HG03432 (cell line): Measurements from ENCODE around the gene FAM107B.

Experiments used
- ATAC-seq: cut with Tn5 transposase; IDR thresholded peaks from one replicate; pipeline ENCODE4 v1.9.1; 2021; ENCODE audit warnings: mild to moderate bottlenecking, moderate library complexity; ENCODE audit not compliant: unreplicated experiment

Gene FAM107B

DNA sequence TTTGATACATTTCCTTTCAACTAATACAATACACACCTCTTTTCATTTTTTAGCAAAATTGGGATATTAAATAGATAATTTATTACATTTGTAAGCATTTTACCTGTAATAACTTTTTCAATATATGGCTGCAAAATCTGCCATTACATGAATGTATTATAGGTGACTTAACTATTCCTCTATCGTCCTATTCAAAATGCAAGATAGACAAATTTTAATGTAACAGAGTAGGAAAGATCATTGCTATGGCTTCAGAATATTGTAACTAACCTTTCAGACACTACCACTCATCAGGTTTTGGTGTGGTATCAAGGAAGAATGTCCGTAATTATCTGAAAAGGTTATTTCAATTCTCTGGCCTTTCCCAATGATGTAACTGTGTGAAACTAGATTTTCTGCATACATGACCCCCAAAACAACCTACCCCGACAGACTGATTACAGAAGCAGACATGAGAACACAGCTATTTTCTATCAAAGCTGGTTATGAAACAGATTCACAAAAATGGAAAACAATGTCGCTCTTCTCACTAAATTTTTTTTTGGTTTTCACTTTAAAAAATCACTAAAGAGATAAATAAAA is 211.2 kb downstream of the FAM107B start:
- no peak for ATAC-seq

GRCh38 chr10:14563076-14563336 is 211.7 kb downstream of the FAM107B start:
- no peak for ATAC-seq

- no peak for ATAC-seq
These were observed 212.2 kb downstream of the FAM107B start for GRCh38 chr10:14562218-14563075.

GRCh38 chr10:14560791-14561765 is 213.6 kb downstream of the FAM107B start:
- ATAC-seq: no peak

- no peak for ATAC-seq
These were observed 214.4 kb downstream of the FAM107B start for GRCh38 chr10:14560274-14560673.

DNA sequence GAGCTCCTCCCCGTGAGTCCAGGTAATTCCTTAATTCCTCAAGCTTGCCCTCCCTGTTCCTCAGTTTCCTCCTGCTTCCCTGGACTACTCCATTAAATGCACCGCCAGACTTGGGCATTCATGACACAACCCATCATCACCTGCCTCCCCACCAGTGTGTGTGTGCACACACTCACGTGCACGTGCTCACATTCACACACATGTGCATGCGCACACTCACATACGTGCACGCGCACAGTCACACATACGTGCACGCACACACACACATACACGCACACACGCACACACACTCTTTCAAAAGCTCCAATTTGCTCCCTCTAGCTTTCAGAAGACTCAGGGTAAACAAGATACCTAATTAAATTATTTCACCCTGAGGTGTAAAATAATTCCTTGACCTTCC is 216.7 kb downstream of the FAM107B start:
- no peak for ATAC-seq

- ATAC-seq: no peak
These were observed 217.1 kb downstream of the FAM107B start for GRCh38 chr10:14557567-14557966.

DNA sequence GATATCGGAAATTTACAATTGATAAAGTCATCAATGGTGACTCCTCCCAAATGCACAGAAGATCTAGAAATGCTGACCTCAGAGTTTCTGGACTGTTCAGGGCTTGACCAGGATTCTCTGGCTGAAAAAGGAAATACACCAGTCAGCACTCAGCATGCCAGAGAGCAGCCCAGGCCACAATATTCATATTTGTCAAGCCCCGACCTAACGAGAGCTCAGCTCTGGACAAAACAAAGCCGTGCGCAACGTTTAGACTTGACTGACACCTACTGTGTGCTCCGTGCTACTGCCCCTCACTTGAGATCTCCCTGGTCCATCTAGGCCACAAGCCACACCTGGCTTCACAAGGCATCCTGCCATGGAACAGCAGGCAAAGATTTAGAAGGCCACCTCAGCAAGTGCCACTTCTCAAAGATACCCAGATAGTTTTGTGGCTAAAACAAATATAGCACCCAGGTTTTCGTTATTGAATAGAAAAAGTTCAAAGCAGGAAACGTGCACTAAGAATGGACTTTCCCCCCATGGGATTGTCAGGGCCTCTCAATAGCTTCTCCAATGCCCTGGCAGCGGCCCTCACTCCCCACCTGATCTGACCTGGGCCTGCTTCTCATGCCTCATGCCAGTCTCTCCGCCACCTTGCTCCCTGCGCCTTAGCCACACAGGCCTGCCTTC is 218.3 kb downstream of the FAM107B start:
- peak; percentile 84 for ATAC-seq

DNA sequence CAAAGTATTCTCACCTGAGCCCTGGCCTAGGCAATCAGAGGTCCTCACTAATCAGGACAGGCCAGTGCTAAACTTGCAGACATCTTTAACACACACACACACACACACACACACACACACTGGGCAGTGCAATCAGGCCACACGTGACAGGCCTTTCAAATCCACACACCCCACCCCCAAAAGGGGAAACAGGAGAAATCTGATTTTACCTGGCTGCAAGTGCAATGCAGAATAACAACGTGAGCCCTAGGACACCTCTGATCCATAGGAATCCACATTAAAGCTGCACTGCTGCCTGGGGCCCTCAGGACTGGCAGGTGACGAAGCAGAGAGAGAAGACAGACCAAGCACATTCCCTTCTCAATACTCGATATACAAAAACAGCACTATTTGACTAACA is 218.9 kb downstream of the FAM107B start:
- ATAC-seq: no peak

DNA sequence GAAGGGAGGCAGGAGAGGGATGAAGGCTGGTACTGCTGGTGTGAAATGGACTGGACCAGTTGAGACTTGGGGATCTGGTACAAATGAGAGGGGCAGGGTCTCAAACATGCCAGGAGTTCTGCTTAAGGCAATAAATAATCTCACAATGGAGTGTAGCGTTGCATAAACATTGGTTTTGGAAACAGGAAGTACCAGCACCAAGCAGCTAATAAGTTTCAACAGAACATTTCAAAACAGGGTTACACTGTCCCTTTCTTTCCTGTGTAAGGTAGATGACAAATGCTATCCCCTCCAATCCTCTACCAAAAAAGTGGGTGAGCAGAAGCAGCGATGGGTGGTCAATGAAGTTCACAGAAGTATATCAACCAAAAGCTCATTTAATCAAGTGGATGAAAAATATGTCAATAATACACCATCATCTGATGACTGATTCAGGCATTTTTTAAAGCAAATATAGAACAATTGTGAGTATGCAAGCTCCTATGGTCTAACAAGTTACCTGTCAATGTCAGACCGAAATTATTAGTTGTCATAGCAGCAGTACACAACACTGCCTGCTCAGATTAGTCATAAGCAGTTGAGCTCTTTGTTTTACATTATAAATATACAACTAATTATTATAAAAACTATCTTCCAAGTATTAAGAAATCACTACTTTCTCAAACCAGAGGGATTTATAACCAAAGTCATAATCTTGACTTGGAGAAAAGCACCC is 220.0 kb downstream of the FAM107B start:
- ATAC-seq: no peak

DNA sequence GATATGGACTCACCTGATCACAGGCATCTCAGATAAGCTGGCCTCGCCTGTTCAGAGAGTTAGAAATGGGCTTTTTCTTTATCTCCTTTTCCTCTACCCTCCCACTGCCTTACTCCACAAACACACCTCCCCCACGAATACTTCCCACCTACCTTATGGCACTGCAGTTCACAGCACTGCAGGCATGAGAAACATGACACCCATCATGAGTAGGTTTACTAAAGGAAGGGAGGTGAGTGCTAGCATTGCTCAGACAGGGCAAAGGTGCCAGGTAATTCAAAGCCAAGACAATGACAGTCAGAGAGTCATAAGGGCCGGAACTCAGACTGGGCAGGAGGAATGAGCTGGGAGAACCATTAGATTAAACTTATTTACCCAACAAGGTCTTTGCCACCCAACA is 220.6 kb downstream of the FAM107B start:
- no peak for ATAC-seq

GRCh38 chr10:14553448-14553847 is 221.2 kb downstream of the FAM107B start:
- no peak for ATAC-seq

DNA sequence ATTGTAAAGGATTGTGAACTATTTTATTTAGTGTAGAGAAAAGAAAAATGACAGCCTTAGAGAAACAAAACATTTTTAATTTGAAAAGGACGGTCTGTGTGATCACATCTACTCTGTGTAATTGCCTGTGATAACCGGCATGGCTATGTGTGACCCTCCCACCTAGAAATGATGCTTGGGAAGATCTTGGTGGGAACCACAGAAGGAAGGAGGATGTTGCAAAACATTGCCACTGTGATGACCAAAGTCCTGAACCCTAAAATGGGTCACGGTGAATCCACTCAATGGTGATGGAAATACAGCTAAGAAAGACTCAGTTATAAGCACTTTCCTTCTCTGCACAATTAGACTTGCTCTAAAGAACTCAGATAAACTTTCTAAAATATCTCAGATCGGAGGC is 222.7 kb downstream of the FAM107B start:
- no peak for ATAC-seq

DNA sequence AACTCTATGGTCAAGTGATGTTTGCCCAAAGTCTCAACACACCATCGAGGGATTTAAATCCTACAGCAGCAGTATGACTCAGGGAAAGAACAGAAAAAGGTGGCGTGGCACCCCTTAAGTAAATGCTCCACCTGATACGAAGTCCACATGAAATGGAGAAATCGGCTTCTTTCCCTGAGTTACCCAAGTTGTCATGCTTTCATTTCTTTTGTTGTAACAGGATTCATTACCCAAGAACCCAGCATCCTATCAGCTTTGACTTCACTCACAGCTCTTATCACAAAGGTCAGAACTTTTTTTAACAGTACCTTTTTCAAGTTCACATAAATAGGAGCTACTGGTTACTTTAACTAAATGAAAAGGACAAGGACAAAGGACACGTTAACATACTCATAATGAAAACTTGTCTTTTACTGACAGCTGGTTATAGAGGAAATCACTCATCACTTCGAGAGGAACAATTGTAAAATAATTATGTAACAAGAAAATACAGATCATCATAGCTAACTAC is 224.2 kb downstream of the FAM107B start:
- no peak for ATAC-seq

DNA sequence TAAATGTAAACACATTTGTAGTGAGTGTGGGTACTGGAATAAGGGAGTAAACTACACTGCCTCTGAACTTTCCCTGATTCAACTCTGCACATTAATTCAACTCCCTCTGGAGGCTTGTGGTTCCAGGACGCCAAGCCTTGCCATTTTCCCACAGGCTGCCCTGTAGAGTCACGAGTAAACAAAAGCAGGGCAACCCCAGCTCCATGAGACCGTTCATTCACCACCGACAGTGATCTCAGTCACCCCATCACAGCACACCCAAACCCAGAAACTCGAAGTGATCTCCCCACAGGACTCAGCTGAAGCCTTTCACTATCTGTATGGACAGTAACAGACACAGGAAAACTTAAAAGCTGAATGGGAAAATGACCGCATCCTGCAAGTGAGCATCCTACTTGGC is 225.2 kb downstream of the FAM107B start:
- no peak for ATAC-seq

DNA sequence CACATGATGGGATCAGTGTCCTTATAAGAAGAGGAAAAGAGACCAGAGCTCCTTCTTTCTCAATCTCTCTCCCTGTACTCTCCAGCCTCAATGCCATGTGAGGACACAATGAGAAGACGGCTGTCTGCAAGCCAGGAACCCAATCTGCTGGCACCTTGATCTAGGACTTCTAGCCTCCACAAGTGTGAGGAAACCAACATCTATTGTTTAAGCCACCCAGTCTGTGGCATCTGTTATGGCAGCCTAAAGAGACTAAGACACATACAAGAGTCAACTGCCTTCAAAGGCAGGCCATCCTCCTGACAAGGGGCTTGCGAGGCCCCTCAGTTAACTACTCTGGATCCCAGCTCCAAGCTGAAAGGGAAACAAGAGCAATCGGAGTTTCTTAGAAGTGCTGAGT is 225.7 kb downstream of the FAM107B start:
- ATAC-seq: no peak

GRCh38 chr10:14548474-14548873 is 226.2 kb downstream of the FAM107B start:
- no peak for ATAC-seq

DNA sequence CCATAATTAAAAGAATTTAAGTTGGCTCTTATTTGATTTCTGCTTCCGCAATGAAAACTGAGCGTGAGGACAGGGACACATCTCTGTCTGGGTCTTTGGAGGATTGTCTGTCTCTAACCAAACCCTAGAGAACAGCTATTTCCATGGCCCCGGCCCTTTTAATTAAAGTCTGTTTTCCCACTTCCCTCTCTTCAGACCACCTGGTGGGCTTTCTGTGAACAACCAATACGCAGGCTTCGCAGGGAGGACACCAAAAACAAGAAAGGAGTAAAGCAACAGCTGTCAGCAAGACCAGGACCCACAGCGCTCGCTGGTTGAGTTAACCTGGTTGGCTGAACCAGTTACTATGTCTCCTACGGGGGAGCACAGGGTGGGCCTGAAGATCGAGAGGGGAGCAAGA is 226.9 kb downstream of the FAM107B start:
- no peak for ATAC-seq

- no peak for ATAC-seq
These were observed 228.9 kb downstream of the FAM107B start for GRCh38 chr10:14545827-14546226.

- no peak for ATAC-seq
These were observed 230.8 kb downstream of the FAM107B start for GRCh38 chr10:14543904-14544210.
